CD8-positive, alpha-beta memory T cell (primary cell): ENCODE data around the gene SLC39A10. TPM values are rescaled to one million over a fixed set of nuclear protein-coding genes. Genes with fewer than 3 reads are reported as not detected.

ENCODE experiments used
- CTCF ChIA-PET: fragments of 350-600 bp; sonication (Branson Sonifier 250); formaldehyde crosslinking; loops from one replicate; lab custom pipeline; 2021; ENCODE audit warnings: antibody characterized with exemption; lab: Charles Lee
- POLR2A ChIA-PET: fragments of 350-600 bp; sonication (Branson Sonifier 250); formaldehyde crosslinking; loops from one replicate; lab custom pipeline; 2021; ENCODE audit warnings: antibody characterized with exemption; lab: Charles Lee
- DNase-seq, 5 donors: peaks; one replicate each; pipeline versions ENCODE4 v3.0.0 to v3.0.0-alpha.2; 2020 to 2022; ENCODE audit warnings: mixed read lengths in 1 of 5
- H3K27ac ChIP-seq: one replicate; pipeline ENCODE4 v1.7.0; 2013; ENCODE audit warnings: low read depth, mild to moderate bottlenecking, low read length, moderate library complexity
- H3K27me3 ChIP-seq: 2 replicates; pipeline ENCODE4 v1.7.0; 2013; ENCODE audit warnings: low read length, mild to moderate bottlenecking; ENCODE audit not compliant: insufficient read depth, poor library complexity, severe bottlenecking
- H3K36me3 ChIP-seq: 2 replicates; pipeline ENCODE4 v1.7.0; 2013; ENCODE audit warnings: mild to moderate bottlenecking, low read length, moderate library complexity; ENCODE audit not compliant: insufficient read depth
- H3K4me1 ChIP-seq: 2 replicates; pipeline ENCODE4 v1.7.0; 2013; ENCODE audit warnings: mild to moderate bottlenecking, low read length, moderate library complexity; ENCODE audit not compliant: insufficient read depth
- H3K4me3 ChIP-seq: 2 replicates; pipeline ENCODE4 v1.7.0; 2013; ENCODE audit warnings: mild to moderate bottlenecking, low read length
- H3K9me3 ChIP-seq: 2 replicates; pipeline ENCODE4 v1.7.0; 2013; ENCODE audit warnings: mild to moderate bottlenecking, low read length
- H3K27ac Mint-ChIP-seq, 8 donors: one replicate each; pipeline ENCODE4 v1.8.0; 2020 to 2021; ENCODE audit warnings: mixed read lengths in 8 of 8, mild to moderate bottlenecking in 6 of 8, inconsistent platforms in 3 of 8, moderate library complexity in 3 of 8
- H3K27me3 Mint-ChIP-seq, 2 donors: one replicate each; pipeline ENCODE4 v1.8.0; 2020 to 2021; ENCODE audit warnings: mixed read lengths in 2 of 2, mild to moderate bottlenecking in 1 of 2, moderate library complexity in 1 of 2
- H3K36me3 Mint-ChIP-seq, 3 donors: one replicate each; pipeline ENCODE4 v1.8.0; 2020 to 2021; ENCODE audit warnings: mixed read lengths in 3 of 3, inconsistent platforms in 1 of 3, mild to moderate bottlenecking in 1 of 3
- H3K4me1 Mint-ChIP-seq, 3 donors: one replicate each; pipeline ENCODE4 v1.8.0; 2020 to 2021; ENCODE audit warnings: mixed read lengths in 3 of 3, inconsistent platforms in 1 of 3, mild to moderate bottlenecking in 1 of 3
- H3K4me3 Mint-ChIP-seq, 7 donors: one replicate each; pipeline ENCODE4 v1.8.0; 2020 to 2021; ENCODE audit warnings: mixed read lengths in 7 of 7, mild to moderate bottlenecking in 6 of 7, moderate library complexity in 4 of 7, inconsistent platforms in 2 of 7
- H3K9me3 Mint-ChIP-seq, 5 donors: one replicate each; pipeline ENCODE4 v1.8.0; 2020 to 2022; ENCODE audit warnings: mixed read lengths in 5 of 5, mild to moderate bottlenecking in 3 of 5, moderate library complexity in 2 of 5, inconsistent platforms in 1 of 5
- polyA plus RNA-seq: library from polyadenylated mRNA; unstranded; fragments of 300-500 nt; fragmentation: Illumina TruSeq; gene quantifications from one replicate; pipeline ENCODE4 v1.2.3, GENCODE V29; 2021
- total RNA-seq, 2 experiments: library from RNA; stranded (reverse); gene quantifications; one replicate each; pipeline ENCODE4 v1.2.3, GENCODE V29; 2021

SLC39A10 gene
- total and polyA plus RNA-seq, 3 experiments from 2014 or later, result 11.3 to 23.6 (median 22.2) TPM

GRCh38 chr2:195756218-195756942 is 99.4 kb downstream of the SLC39A10 start:
- ChIA-PET POLR2A (no interaction called here), CTCF (no interaction called here)
- no peak for DNase-seq
- H3K27ac ChIP-seq, result no peak overlapping the region
- H3K4me3 ChIP-seq, result no peak overlapping the region
- Mint-ChIP-seq H3K27me3 (peaks cover 0 to 2% of the 10 kb centered on the region in 2 donors), H3K4me1 (no peaks in the 10 kb centered on the region), H3K27ac (no peak overlapping the region), H3K9me3 (peaks cover 12 to 24% (median 17%) of the 10 kb centered on the region in 5 donors), H3K4me3 (no peak overlapping the region), H3K36me3 (peaks cover 0 to 18% (median 0%) of the 10 kb centered on the region in 3 donors)
- no peaks in the 10 kb centered on the region for H3K27me3 ChIP-seq
- no peaks in the 10 kb centered on the region for H3K36me3 ChIP-seq
- no peaks in the 10 kb centered on the region for H3K9me3 ChIP-seq
- H3K4me1 ChIP-seq, result no peaks in the 10 kb centered on the region

DNA sequence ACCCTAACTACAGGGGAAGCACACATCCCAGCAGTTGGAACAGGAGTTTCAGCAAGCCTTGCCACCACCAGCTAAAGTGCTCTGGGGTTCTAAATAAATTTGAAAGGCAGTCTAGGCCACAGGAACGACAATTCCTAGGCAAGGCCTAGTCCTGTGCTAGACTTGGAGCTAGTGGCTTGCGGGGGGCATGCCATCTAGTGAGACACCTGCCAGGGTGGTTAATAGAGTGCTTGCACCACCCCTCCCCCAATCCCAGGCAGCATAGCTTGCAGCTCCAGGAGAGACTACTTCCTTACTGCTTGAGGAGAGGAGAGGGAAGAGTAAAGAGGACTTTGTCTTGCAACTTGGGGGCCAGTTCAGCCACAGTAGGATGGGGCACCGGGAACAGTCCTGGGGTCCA is 101.8 kb downstream of the SLC39A10 start:
- DNase-seq, result no peak
- H3K4me1 Mint-ChIP-seq, result no peaks in the 10 kb centered on the region
- H3K27me3 Mint-ChIP-seq, result peaks cover 0 to 2% of the 10 kb centered on the region in 2 donors
- H3K4me3 ChIP-seq, result no peak overlapping the region
- H3K9me3 Mint-ChIP-seq, result peaks cover 26 to 40% (median 38%) of the 10 kb centered on the region in 5 donors
- no peak overlapping the region for H3K4me3 Mint-ChIP-seq
- ChIA-PET POLR2A (no interaction called here), CTCF (no interaction called here)
- H3K4me1 ChIP-seq, result no peaks in the 10 kb centered on the region
- H3K27me3 ChIP-seq, result no peaks in the 10 kb centered on the region
- no peak overlapping the region for H3K27ac Mint-ChIP-seq
- peaks cover 0 to 28% (median 0%) of the 10 kb centered on the region in 3 donors for H3K36me3 Mint-ChIP-seq
- H3K36me3 ChIP-seq, result no peaks in the 10 kb centered on the region
- H3K9me3 ChIP-seq, result no peaks in the 10 kb centered on the region
- no peak overlapping the region for H3K27ac ChIP-seq

DNA sequence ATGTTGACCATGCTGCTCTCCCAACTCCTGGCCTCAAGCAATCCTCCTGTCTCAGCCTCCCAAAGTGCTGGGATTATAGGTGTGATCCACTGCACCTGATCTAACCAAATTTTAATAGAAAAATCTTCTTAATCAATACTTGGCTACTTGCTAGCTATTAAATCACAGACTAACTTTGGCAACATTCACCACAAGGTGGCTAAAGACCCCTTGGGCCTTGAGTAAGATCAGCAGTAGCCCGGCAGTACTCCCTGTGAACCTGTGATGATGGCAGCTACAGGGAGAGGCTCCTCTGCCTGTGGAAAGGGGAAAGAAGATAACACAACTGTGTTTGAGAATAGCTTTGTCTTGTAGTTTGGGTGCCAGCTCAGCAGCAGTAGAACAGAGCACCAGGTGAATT is 102.9 kb downstream of the SLC39A10 start:
- Histone ChIP-seq H3K9me3 (no peaks in the 10 kb centered on the region), H3K36me3 (no peaks in the 10 kb centered on the region), H3K4me3 (no peak overlapping the region), H3K4me1 (no peaks in the 10 kb centered on the region), H3K27me3 (no peaks in the 10 kb centered on the region), H3K27ac (no peak overlapping the region)
- ChIA-PET POLR2A (no interaction called here), CTCF (no interaction called here)
- no peaks in the 10 kb centered on the region for H3K4me1 Mint-ChIP-seq
- no peak overlapping the region for H3K4me3 Mint-ChIP-seq
- no peak for DNase-seq
- H3K27ac Mint-ChIP-seq, result no peak overlapping the region
- H3K36me3 Mint-ChIP-seq, result peaks cover 0 to 28% (median 0%) of the 10 kb centered on the region in 3 donors
- peaks cover 0 to 2% of the 10 kb centered on the region in 2 donors for H3K27me3 Mint-ChIP-seq
- peaks cover 35 to 49% (median 44%) of the 10 kb centered on the region in 5 donors for H3K9me3 Mint-ChIP-seq

GRCh38 chr2:195763866-195764265 is 106.8 kb downstream of the SLC39A10 start:
- peaks cover 0 to 15% (median 1%) of the 10 kb centered on the region in 3 donors for H3K36me3 Mint-ChIP-seq
- H3K4me1 ChIP-seq, result no peaks in the 10 kb centered on the region
- ChIA-PET CTCF (no interaction called here), POLR2A (no interaction called here)
- H3K36me3 ChIP-seq, result no peaks in the 10 kb centered on the region
- no peaks in the 10 kb centered on the region for H3K27me3 Mint-ChIP-seq
- no peak overlapping the region for H3K27ac ChIP-seq
- H3K27me3 ChIP-seq, result no peaks in the 10 kb centered on the region
- H3K4me3 Mint-ChIP-seq, result no peak overlapping the region
- no peaks in the 10 kb centered on the region for H3K4me1 Mint-ChIP-seq
- no peak for DNase-seq
- no peak overlapping the region for H3K4me3 ChIP-seq
- peaks cover 44 to 57% (median 56%) of the 10 kb centered on the region in 5 donors for H3K9me3 Mint-ChIP-seq
- H3K27ac Mint-ChIP-seq, result no peak overlapping the region
- H3K9me3 ChIP-seq, result no peaks in the 10 kb centered on the region

DNA sequence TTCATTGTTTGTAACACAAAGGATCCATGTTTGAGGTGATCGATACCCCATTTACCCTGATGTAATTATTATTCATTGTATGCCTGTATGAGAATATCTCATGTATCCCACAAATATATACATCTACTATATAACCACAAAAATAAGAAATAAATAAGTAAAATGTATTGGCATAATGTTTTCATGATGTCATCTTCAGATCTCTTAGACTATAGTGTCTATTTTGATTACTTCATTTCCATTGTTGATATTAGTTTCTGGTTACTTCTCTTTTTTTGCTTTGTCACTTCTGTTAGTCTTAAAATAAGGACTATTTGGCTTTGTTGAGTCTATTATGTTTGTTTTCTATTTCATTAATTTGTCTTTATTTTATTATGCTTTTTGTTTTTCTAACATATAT is 109.7 kb downstream of the SLC39A10 start:
- ChIA-PET CTCF (no interaction called here), POLR2A (no interaction called here)
- peaks cover 0 to 14% (median 1%) of the 10 kb centered on the region in 3 donors for H3K36me3 Mint-ChIP-seq
- Histone ChIP-seq H3K36me3 (no peaks in the 10 kb centered on the region), H3K4me1 (no peaks in the 10 kb centered on the region), H3K27me3 (no peaks in the 10 kb centered on the region), H3K9me3 (no peaks in the 10 kb centered on the region), H3K27ac (no peak overlapping the region), H3K4me3 (no peak overlapping the region)
- no peaks in the 10 kb centered on the region for H3K27me3 Mint-ChIP-seq
- peaks cover 32 to 44% (median 41%) of the 10 kb centered on the region in 5 donors for H3K9me3 Mint-ChIP-seq
- H3K27ac Mint-ChIP-seq, result no peak overlapping the region
- H3K4me3 Mint-ChIP-seq, result no peak overlapping the region
- no peak for DNase-seq
- no peaks in the 10 kb centered on the region for H3K4me1 Mint-ChIP-seq

- H3K9me3 Mint-ChIP-seq, result peaks cover 20 to 28% (median 25%) of the 10 kb centered on the region in 5 donors
- no peak overlapping the region for H3K27ac Mint-ChIP-seq
- H3K4me1 Mint-ChIP-seq, result no peaks in the 10 kb centered on the region
- Histone ChIP-seq H3K36me3 (no peaks in the 10 kb centered on the region), H3K27me3 (no peaks in the 10 kb centered on the region), H3K27ac (no peak overlapping the region), H3K4me3 (no peak overlapping the region), H3K9me3 (no peaks in the 10 kb centered on the region), H3K4me1 (no peaks in the 10 kb centered on the region)
- no peak overlapping the region for H3K4me3 Mint-ChIP-seq
- DNase-seq, result no peak
- H3K36me3 Mint-ChIP-seq, result peaks cover 0 to 7% (median 1%) of the 10 kb centered on the region in 3 donors
- H3K27me3 Mint-ChIP-seq, result no peaks in the 10 kb centered on the region
- ChIA-PET POLR2A (no interaction called here), CTCF (no interaction called here)
Measured at GRCh38 chr2:195768431-195768830, 111.4 kb downstream of the SLC39A10 start.

- peaks cover 0 to 4% (median 1%) of the 10 kb centered on the region in 3 donors for H3K36me3 Mint-ChIP-seq
- POLR2A ChIA-PET, result no interaction called here
Measured at GRCh38 chr2:195769975-195770374, 112.9 kb downstream of the SLC39A10 start.

DNA sequence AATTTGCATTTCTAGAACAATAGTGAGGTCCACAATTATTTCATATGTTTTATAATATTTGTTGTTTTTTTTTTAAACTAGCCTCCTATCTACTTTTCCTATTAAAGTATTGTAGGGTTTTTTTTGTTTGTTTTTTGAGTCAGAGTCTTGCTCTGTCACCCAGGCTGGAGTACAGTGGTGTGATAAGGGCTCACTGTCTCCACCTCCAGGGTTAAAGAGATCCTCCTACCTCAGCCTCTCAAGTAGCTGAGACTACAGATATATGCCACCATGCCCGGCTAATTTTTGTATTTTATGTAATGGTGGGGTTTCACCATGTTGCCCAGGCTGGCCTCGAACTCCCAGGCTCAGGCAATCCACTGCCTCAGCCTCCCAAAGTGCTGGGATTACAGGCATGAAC is 122.5 kb downstream of the SLC39A10 start:
- Histone ChIP-seq H3K27ac (no peak overlapping the region), H3K4me3 (no peak overlapping the region), H3K9me3 (no peaks in the 10 kb centered on the region), H3K36me3 (no peaks in the 10 kb centered on the region), H3K4me1 (no peaks in the 10 kb centered on the region), H3K27me3 (no peaks in the 10 kb centered on the region)
- Mint-ChIP-seq H3K9me3 (no peaks in the 10 kb centered on the region), H3K4me1 (no peaks in the 10 kb centered on the region), H3K27ac (no peak overlapping the region), H3K36me3 (no peaks in the 10 kb centered on the region), H3K27me3 (peaks cover 1 to 5% of the 10 kb centered on the region in 2 donors), H3K4me3 (no peak overlapping the region)
- POLR2A ChIA-PET, result no interaction called here
- no peak for DNase-seq
- CTCF ChIA-PET, result no interaction called here

More at GRCh38 chr2:195769975-195770374, 112.9 kb downstream of the SLC39A10 start:
- Histone ChIP-seq H3K27me3 (no peaks in the 10 kb centered on the region), H3K27ac (no peak overlapping the region), H3K4me3 (no peak overlapping the region), H3K4me1 (no peaks in the 10 kb centered on the region), H3K36me3 (no peaks in the 10 kb centered on the region), H3K9me3 (no peaks in the 10 kb centered on the region)
- no peaks in the 10 kb centered on the region for H3K4me1 Mint-ChIP-seq
- no peak for DNase-seq
- H3K4me3 Mint-ChIP-seq, result no peak overlapping the region
- H3K9me3 Mint-ChIP-seq, result peaks cover 10 to 14% (median 13%) of the 10 kb centered on the region in 5 donors
- no peaks in the 10 kb centered on the region for H3K27me3 Mint-ChIP-seq
- CTCF ChIA-PET, result no interaction called here
- H3K27ac Mint-ChIP-seq, result no peak overlapping the region
